GM19452 (cell line): ENCODE data around the gene PIK3AP1.
"Not testable (repeated sequence)": the region's sequence is repeated elsewhere in the genome, so short reads cannot be mapped to it uniquely, and the experiment has no call there.

ENCODE experiments used
- ATAC-seq: cut with Tn5 transposase; IDR thresholded peaks from one replicate; pipeline ENCODE4 v1.9.1; 2021; ENCODE audit not compliant: unreplicated experiment

PIK3AP1 gene

DNA sequence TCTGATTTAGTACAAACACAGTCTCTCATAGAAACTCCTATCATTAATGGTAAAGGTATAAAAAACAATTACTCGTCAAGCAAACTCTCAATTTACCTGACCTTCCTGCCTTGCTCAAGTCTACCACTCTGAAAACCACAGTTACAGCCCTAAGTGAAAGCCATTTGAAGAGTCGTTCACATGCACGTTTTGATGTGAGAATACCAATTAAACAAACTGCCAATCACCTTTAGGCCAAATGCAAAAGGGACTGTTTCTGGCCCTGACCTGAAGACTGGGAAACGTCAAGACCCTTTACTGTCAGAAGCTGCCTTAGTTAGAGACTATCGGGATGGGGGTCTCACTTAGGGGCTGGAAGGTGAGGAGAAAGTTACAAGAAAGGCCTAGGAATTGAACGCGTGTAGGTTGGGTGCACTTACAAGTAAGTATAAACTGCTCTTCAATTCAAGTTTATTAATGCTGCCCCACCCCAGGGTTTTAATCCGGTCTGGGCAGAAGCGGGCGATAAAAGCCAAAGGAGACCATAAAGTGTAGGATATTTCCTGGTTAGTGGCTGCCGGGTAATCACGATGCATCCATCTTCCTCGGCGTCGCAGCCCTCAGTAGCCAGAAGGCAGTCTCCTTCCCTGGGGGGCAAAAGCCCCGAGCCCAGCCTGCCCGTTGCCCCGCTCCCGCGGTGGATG, 134.4 kb downstream of the PIK3AP1 start:
- ATAC-seq, result peak; percentile 11

DNA sequence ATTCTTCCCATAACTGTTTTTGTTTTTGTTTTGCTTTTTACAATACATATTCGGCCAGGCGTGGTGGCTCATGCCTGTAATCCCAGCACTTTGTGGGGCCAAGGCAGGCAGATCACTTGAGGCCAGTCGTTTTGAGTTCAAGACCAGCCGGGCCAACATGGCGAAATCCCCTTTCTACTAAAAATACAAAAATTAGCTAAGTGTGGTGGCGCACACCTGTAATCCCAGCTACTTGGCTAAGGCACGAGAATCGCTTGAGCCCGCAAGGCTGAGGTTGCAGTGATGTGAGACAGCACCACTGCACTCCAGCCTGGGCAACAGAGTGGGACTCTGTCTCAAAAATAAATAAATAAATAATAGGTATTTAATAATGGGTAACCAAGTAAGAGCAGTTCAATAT, 135.8 kb downstream of the PIK3AP1 start:
- ATAC-seq, result no peak

DNA sequence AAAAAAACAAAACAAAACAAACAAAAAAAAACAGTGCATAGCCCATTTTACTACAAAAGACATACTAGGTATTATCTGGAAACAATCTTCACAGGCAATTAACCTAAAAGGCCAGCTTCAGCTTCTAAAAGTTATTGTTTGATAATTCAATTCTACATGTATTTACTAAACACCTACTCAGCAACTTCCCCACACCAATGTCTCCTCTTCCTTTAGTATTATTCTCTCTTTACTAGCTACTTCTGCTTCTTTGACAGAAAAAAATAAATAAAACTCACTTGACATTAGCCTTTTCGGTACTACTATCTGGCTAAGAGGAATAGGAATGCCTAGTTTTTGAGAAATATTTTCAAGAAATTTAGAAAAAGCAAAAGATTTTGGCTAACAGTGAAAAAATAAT, 136.3 kb downstream of the PIK3AP1 start:
- no peak for ATAC-seq

DNA sequence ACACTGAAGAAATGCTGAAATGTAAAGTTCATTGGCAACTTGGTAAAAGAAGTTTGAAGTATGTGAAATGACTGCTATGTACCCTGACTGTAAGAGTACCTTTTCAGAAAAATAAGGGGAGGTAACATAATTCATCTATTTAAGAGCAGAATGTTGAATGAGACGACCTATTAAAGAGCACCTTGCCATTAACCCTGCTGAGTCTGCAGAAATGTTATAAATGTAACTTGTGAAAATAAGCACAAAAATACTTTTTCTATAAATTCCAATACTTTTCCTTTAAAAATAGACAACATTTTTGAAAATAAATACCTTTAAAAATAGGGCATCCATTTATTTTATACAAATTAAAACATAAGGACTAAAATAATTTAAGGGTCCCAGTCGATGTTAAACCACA, 141.2 kb downstream of the PIK3AP1 start:
- ATAC-seq, result no peak

DNA sequence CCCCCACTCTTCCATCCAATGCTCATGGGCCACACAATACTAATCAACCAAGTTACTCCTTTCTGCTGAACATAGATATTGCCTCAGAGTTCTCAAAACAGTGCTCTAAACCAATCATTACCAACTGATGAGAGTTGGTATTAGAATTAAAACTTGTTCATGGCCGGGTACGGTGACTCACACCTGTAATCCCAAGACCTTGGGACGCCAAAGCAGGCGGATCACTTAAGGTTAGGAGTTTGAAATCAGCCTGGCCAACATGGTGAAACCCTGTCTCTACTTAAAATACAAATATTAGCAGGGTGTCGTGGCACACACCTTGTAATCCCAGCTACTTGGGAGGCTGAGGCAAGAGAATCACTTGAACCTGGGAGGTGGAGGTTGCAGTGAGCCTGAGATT, 141.7 kb downstream of the PIK3AP1 start:
- no peak for ATAC-seq

DNA sequence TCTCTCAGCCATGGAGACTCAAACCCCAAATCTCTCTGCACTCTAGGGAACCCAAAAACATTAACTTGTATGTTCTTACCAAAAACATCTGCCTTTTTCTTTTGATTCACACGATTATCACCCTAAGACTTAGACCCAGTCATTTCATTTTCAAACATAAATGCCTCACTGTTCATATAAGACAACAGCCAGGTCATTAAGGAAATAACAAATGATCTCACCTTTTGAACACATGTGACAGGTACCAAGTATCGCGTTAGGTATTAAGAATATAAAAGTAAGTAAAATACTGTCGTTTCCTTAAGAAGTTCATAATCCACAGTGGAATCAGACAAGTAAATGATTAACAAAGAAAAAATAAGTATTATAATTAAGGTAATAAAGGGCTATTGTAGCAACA, 142.3 kb downstream of the PIK3AP1 start:
- ATAC-seq, result no peak

DNA sequence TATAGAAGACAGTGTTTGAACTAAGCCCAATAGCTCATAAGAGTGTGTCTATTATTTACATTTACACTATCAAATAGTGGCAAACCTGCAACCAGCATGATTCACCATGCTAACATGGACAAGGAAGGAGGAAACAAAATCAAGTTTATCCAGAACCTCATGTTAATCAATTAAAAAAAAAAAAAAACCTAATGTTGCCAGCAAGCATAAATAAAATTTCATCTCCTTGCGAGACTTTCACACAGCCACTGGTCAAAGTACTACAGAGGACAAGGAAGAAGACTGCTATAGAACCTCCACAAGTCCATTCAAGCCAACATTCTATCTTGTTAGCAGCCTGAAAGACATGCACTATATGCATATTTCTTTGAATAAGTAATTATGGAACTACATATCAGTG, 143.2 kb downstream of the PIK3AP1 start:
- ATAC-seq, result no peak

DNA sequence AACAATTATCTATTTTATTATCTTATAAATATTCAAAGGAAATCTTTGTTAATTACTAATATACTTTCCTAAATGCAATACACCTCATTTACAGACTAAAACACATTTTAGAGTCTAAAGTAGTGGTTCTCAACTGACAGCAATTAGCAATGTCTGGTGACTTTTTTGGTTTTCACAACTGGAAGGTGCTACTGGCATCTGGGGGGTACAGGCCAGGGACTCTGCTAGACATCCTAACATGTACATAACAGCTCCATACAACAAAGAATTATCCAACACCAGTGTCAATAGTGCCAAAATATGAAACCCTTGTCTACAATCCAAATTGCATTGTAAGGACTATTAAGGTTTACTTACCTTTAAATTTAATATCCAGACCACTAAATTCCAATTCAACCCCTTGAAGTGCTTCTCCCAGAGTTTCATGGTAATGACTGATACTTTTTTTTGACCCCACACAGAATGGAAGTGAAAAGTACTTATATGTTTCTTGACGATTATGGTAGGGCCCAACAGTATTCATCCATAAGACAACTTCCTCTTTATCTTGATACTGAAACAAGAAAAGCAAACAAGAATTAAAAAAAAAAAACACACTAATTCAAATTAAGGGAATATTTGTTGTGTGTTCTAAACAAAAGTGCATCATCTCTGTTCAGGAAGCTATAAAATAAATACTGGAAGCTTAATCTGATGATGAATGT, 143.9 kb downstream of the PIK3AP1 start:
- ATAC-seq, result no peak

DNA sequence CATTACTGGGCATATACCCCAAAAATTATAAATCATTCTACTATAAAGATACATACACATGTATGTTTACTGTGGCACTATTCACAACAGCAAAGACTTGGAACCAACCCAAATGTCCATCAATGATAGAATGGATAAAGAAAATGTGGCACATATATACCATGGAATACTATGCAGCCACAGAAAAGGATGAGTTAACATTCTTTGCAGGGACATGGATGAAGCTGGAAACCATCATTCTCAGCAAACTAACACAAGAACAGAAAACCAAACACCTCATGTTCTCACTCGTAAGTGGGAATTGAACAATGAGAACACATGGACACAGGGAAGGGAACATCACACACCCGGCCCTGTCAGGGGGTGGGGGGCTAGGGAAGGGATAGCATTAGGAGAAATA, 145.8 kb downstream of the PIK3AP1 start:
- not testable (repeated sequence) for ATAC-seq

DNA sequence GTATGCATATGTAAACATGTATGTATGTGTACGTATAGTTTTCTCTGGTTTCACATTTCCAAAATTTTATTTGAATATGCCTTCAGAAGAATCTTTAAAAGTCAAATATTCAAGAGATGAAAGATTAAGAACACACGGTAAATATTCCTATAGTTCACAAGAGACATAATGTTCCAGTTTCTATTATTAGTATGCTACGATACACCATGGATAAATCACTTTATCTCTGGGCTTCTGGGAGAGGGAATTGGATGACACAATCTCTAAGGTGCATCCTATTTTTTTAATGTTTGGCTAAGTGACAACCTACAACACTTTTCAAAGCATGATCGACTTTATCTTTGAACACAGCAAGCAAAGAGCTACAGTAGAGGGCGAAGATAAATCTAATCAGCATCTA, 147.3 kb downstream of the PIK3AP1 start:
- no peak for ATAC-seq

DNA sequence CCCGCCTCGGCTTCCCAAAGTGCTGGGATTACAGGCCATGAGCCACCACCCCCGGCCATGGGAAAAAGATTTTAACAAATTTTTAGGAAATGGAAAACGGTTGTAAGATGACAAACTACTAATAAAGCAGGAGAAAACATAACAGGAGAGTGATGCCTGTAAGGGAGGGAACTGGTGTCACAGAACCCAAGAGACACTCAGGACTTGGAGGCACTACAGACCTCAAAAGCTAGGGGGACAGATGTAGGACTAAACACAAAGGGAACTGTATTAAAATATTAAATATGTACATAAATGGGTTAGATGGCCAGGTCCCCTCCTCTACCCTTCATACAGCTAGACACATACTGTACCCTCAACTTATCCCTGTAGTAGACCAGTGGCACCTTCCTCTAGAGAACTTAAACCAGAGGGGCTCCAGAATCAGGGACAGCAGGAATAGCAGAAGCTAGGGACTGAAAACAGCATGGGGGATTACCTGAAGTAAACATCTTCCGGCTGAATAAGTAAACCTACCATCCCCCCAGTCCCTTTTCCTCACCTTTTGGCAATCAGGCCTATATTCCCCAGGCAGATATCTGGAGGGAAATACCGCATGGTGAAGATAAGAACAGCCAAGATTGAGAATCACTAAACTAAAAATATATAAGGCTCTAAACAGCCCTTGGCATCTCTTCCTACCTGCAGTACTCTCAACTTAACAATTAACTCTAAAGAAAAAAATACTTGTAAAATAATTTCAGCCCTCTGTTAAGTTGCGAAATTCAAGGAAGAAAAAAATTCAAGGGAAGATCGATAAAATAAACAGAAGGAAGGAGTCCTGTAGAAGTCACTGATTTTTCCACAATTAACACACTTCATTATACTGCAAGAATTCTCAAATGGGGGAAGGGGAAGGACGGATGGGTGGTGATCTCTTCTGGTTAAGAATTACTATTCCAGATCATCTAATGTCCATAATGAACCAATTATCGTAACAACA, 149.0 kb downstream of the PIK3AP1 start:
- ATAC-seq, result no peak

DNA sequence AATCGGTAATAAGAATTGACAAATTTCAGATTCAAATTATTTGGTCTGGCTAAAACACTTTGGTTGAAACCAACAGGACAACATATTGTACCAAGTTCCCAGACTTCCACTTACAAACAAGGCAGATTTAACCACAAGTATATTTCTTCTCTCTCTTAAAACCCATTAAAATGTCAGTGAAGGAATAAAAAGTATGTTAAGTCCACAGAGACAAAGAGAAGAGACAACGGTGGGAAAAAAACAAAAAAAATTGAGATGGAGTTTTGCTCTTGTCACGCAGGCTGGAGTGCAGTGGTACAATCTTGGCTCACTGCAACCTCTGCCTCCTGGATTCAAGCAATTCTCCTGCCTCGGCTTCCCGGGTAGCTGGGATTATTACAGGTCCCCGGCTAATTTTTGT, 149.8 kb downstream of the PIK3AP1 start:
- ATAC-seq, result no peak

DNA sequence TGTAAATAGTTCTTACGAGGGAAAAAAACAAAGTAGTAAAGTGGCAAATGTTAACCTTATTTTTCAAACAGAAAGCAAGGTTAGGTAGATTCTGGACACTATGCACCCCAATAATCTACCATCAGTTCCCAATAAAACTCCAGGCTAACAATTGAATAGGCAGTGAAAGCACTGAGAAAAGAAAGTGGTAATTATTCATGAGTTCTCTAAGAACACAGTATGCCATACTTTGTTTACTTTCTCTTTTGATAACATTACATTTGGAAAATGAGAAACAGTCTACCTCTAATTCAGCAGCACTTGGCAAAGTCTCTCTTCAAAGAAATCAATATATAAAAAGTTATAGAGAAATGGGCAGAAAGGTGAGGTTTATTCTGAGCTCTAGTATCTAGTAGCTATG, 151.9 kb downstream of the PIK3AP1 start:
- no peak for ATAC-seq

DNA sequence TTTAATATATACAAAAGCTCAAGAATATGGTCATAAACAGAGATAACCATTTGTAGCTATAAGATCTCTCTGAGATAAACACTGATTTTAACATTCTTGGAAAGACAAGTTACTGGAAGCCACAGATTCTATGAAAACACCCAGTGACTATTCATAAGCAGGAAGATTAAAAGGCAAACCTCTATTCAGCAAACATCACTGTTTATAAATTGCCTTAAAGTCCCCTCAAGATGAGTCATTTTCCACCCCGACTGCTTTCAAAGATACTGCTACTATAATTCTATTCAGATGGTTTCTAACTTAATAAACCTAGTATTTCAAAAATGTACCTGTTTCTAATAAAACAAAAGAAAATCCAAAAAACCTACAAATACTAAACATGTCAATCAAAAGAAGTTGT, 154.5 kb downstream of the PIK3AP1 start:
- no peak for ATAC-seq

DNA sequence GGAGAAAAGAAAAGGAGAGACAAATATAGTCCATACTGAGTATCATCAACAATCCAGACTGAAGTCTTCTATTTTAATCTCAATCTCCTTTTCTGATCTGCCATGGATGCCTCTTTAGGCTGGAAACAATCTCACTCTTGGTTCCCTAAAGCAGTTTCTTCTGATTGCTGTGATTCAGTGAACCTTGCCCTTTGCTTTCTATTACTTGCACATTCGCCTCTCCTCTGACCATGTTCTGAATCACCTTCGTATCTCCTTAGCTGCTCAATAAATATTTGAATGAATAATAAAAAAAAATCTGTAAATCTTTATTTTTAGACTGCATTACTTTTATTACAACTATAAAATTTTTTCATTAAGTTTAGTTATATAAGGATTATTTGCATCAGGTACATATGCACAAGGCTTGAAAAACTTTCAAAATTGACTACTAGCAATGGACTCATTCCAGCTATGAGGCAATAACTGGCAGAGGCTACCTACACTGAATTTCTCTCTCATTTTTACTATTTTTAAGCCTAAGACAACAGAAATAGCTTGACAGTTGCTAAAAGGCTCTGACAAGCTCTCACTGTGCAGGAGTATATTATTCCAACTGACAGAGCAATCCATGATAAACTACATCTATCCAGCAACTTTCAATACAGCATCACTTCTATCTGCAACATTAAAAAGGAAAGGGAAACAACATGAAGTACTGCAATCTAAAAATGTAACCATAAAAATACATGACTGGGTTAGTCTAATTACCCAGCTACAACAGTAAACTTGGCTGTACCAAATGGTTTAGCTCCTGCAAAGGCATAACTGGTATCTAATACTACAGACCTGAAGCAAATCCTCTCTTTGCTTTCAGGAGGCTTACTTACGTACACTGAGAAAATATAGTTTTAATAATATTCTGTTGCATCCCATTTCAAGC, 159.1 kb downstream of the PIK3AP1 start:
- no peak for ATAC-seq

DNA sequence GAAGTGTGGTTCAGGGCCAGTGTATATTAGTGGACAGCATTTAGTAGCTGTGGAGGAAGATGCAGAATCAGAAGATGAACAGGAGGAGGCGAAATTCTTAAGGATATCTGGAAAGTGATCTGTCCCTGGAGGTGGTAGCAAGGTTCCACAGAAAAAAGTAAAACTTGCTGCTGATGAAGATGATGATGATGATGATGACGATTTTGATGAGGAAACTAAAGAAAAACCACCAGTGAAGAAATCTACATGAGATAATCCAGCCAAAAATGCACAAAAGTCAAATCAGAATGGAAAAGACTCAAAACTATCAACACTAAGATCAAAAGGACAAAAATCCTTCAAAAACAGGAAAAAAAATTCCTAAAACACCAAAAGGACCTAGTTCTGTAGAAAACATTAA, 159.8 kb downstream of the PIK3AP1 start:
- ATAC-seq, result no peak

DNA sequence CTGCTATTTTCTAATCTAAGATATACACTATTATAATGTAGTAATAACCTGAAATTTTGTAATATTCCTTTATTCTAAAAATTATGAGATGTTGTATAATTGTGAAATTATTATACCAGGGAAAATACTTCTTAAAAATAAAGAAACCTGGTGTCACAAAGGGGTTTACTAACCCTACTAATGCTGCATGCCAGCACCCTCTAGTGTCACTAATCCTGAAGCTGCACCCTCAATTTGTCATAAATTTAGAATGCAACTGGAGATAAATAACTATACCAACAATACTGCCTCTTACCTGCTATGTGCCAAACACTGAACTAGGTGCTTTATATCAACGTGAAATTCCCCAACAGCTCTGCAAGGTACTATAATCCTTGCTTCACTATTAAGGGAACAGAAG, 164.3 kb downstream of the PIK3AP1 start:
- ATAC-seq, result no peak

DNA sequence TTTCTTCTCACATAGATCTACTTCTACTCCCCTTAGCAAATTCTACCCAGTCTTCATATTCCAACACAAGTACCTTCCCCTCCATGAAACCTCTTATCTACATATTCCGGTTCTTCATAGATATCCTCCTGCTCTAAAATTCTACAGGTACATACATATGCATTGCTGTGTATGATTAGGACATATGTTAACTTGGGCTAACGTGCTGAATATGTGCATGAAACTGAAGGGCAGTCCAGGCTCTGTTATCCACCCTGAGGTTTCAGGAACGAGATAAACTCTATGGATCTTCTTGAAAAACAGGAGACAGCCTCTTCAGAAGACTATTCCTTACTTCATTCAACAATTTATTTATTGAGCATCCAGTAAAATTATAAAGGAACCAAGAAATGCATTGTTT, 165.0 kb downstream of the PIK3AP1 start:
- no peak for ATAC-seq

DNA sequence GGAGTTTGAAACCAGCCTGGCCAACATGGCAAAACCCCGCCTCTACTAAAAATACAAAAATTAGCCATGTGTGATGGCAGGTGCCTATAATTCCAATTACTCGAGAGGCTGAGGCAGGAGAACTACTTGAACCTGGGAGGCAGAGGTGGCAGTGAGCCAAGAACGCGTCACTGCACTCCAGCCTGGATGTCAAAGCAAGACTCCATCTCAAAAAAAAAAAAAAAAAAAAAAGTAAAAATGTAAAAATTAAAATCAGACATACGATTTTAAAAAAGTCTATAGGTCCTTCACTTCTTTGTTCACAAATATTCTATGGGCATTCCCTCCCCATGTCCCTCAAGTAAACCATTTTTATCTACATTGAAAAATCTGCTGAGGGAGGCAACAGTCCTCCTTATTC, 171.7 kb downstream of the PIK3AP1 start:
- ATAC-seq, result no peak

DNA sequence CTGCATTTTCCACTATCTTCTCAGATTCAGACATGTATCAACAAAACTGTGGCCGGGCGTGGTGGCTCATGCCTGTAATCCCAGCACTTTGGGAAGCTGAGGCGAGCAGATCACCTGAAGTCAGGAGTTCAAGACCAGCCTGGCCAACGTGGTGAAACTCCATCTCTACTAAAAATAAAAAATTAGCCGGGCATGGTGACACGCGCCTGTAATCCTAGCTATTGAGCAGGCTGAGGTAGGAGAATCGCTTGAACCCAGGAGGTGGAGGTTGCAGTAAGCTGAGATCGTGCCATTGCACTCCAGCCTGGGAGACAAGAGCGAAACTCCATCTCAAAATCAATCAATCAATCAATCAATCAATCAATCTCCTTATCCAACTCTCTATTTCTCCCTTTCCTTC, 174.8 kb downstream of the PIK3AP1 start:
- not testable (repeated sequence) for ATAC-seq
